Measurements from ENCODE around the gene CBARP. TPM values are rescaled to one million over a fixed set of nuclear protein-coding genes. Genes with fewer than 3 reads are reported as not detected.

Gene CBARP
- total and polyA plus RNA-seq, 2 of the 13 experiments (the other 11 are each of a cell fraction or from before 2014, with no cell fraction given) = 1.2 to 1.4 TPM

DNA sequence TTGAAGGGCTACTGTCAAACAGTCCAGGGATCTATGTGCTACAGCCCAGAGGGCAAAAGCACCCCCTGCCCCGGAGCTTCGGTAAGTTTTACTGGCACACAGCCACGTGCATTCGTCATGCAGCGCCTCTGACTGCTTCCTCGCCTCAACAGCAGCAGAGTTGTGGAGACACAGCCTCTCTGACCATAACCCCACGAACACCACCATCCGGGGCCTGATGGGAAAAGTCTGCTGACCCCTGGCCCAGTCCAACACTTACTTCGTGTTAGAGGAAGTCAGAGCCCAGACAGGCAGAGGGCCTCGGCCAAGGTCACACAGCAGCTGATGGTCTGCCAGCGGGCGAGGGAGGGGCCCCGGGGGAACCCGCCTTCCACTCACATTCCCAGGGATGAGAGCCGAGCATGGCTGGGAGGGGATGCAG, 5.1 kb downstream of the CBARP start (continued):
- TF ChIP-seq, protein P1, sequence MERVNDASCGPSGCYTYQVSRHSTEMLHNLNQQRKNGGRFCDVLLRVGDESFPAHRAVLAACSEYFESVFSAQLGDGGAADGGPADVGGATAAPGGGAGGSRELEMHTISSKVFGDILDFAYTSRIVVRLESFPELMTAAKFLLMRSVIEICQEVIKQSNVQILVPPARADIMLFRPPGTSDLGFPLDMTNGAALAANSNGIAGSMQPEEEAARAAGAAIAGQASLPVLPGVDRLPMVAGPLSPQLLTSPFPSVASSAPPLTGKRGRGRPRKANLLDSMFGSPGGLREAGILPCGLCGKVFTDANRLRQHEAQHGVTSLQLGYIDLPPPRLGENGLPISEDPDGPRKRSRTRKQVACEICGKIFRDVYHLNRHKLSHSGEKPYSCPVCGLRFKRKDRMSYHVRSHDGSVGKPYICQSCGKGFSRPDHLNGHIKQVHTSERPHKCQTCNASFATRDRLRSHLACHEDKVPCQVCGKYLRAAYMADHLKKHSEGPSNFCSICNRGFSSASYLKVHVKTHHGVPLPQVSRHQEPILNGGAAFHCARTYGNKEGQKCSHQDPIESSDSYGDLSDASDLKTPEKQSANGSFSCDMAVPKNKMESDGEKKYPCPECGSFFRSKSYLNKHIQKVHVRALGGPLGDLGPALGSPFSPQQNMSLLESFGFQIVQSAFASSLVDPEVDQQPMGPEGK (CRISPR knock-in tag; IDR thresholded peaks at IDR 0.05) = peak; percentile 74
- TF ChIP-seq RAD21 (CRISPR knock-in tag; IDR thresholded peaks at IDR 0.05) = no peak
- TF ChIP-seq ZNF776 (CRISPR knock-in tag; IDR thresholded peaks at IDR 0.05) = no peak
- 0 out of 2 replicates have a peak, but pooled peaks have one; percentile 24 for TF ChIP-seq PAXIP1 (CRISPR knock-in tag; conservative IDR thresholded peaks at IDR 0.05)
- no peak for TF ChIP-seq TFDP1 (CRISPR knock-in tag; IDR thresholded peaks at IDR 0.05; ENCODE audit: borderline replicate concordance)
- no peak for TF ChIP-seq ZBTB20 (CRISPR knock-in tag; IDR thresholded peaks at IDR 0.05; ENCODE audit: borderline replicate concordance, low read depth)
- TF ChIP-seq MZF1 (CRISPR knock-in tag; IDR thresholded peaks at IDR 0.05; ENCODE audit: borderline replicate concordance) = no peak
- no peak for TF ChIP-seq RFX1 (IDR thresholded peaks at IDR 0.05)
- no peak for TF ChIP-seq ELF3 (CRISPR knock-in tag; IDR thresholded peaks at IDR 0.05)
- no peak for TF ChIP-seq ZNF3 (CRISPR knock-in tag; IDR thresholded peaks at IDR 0.05)
- TF ChIP-seq GATAD1 (CRISPR knock-in tag; IDR thresholded peaks at IDR 0.05) = no peak
- TF ChIP-seq CENPT (CRISPR knock-in tag; IDR thresholded peaks at IDR 0.05; ENCODE audit: low read depth) = no peak
- no peak for TF ChIP-seq GFI1 (CRISPR knock-in tag; IDR thresholded peaks at IDR 0.05; ENCODE audit: borderline replicate concordance)
- TF ChIP-seq PTBP1 (IDR thresholded peaks at IDR 0.05; ENCODE audit: low read depth, low read length, poor library complexity, severe bottlenecking) = no peak
- TF ChIP-seq SKI (IDR thresholded peaks at IDR 0.05; ENCODE audit: partially characterized antibody) = peak; percentile 36
- 0 out of 2 replicates have a peak, but pooled peaks have one; percentile 33 for TF ChIP-seq BORCS8-MEF2B (CRISPR knock-in tag; IDR thresholded peaks at IDR 0.05)
- TF ChIP-seq CREB1 (IDR thresholded peaks at IDR 0.05) = no peak
- no peak for TF ChIP-seq CREB1 (CRISPR knock-in tag; IDR thresholded peaks at IDR 0.05)
- TF ChIP-seq ZNF160 (CRISPR knock-in tag; IDR thresholded peaks at IDR 0.05) = no peak
- TF ChIP-seq ETV5 (CRISPR knock-in tag; IDR thresholded peaks at IDR 0.05; ENCODE audit: borderline replicate concordance) = no peak
- TF ChIP-seq ZNF101 (CRISPR knock-in tag; IDR thresholded peaks at IDR 0.05; ENCODE audit: borderline replicate concordance, low read depth) = no peak
- peak; percentile 86 for TF ChIP-seq ZMYM3 (CRISPR knock-in tag; IDR thresholded peaks at IDR 0.05)
- no peak for TF ChIP-seq ZNF207 (IDR thresholded peaks at IDR 0.05; ENCODE audit: borderline replicate concordance)
- no peak for TF ChIP-seq TBX3 (IDR thresholded peaks at IDR 0.05; ENCODE audit: borderline replicate concordance)
- no peak for TF ChIP-seq ZBTB3 (CRISPR knock-in tag; IDR thresholded peaks at IDR 0.05; ENCODE audit: borderline replicate concordance, low read depth)
- no peak for TF ChIP-seq ZNF225 (CRISPR knock-in tag; IDR thresholded peaks at IDR 0.05)
